H9 (cell line): ENCODE results near the gene CYP24A1. TPM values are rescaled to one million over a fixed set of nuclear protein-coding genes. Genes with fewer than 3 reads are reported as not detected.

Source experiments
- DNase-seq: peaks from one replicate; pipeline ENCODE4 v3.0.0-alpha.2; 2017
- H2AFZ ChIP-seq: one replicate; pipeline ENCODE4 v1.6.1; 2013; ENCODE audit warnings: mild to moderate bottlenecking, low read length, control low read depth, moderate library complexity
- H2AK5ac ChIP-seq: 2 replicates; pipeline ENCODE4 v1.6.1; 2013; ENCODE audit warnings: low read length, control low read depth, mixed read lengths; ENCODE audit not compliant: insufficient read length
- H2BK120ac ChIP-seq: one replicate; pipeline ENCODE4 v1.6.1; 2013; ENCODE audit warnings: low read depth, mild to moderate bottlenecking, low read length, control low read depth, inconsistent platforms; ENCODE audit not compliant: poor library complexity, severe bottlenecking
- H2BK12ac ChIP-seq: 2 replicates; pipeline ENCODE4 v1.6.1; 2013; ENCODE audit warnings: low read length, control low read depth, mixed read lengths, low read depth; ENCODE audit not compliant: insufficient read length
- H2BK15ac ChIP-seq: 2 replicates; pipeline ENCODE4 v1.6.1; 2013; ENCODE audit warnings: low read depth, low read length, control low read depth
- H2BK20ac ChIP-seq: one replicate; pipeline ENCODE4 v1.6.1; 2013; ENCODE audit warnings: low read depth, mild to moderate bottlenecking, low read length, control low read depth, inconsistent platforms; ENCODE audit not compliant: poor library complexity, severe bottlenecking
- H2BK5ac ChIP-seq: 2 replicates; pipeline ENCODE4 v1.6.1; 2013; ENCODE audit warnings: low read length, control low read depth, mixed read lengths; ENCODE audit not compliant: insufficient read length
- H3K14ac ChIP-seq: 2 replicates; pipeline ENCODE4 v1.6.1; 2013; ENCODE audit warnings: low read length, control low read depth; ENCODE audit not compliant: insufficient read depth
- H3K18ac ChIP-seq: 2 replicates; pipeline ENCODE4 v1.6.1; 2013; ENCODE audit warnings: low read depth, mild to moderate bottlenecking, mixed read lengths, low read length, control low read depth; ENCODE audit not compliant: insufficient read length
- H3K23ac ChIP-seq: 2 replicates; pipeline ENCODE4 v1.6.1; 2013; ENCODE audit warnings: low read length, control low read depth, mixed read lengths, low read depth; ENCODE audit not compliant: insufficient read length
- H3K23me2 ChIP-seq: 2 replicates; pipeline ENCODE4 v1.6.1; 2013; ENCODE audit warnings: low read depth, mild to moderate bottlenecking, mixed read lengths, low read length, control low read depth; ENCODE audit not compliant: insufficient read length, poor library complexity, severe bottlenecking
- H3K27ac ChIP-seq: 2 replicates; pipeline ENCODE4 v1.5.1; 2013; ENCODE audit warnings: low read length, control low read depth, mixed read lengths, low read depth; ENCODE audit not compliant: insufficient read length
- H3K27me3 ChIP-seq: 2 replicates; pipeline ENCODE4 v1.6.1; 2013; ENCODE audit warnings: low read length, control low read depth, inconsistent platforms; ENCODE audit not compliant: insufficient read depth
- H3K4ac ChIP-seq: 2 replicates; pipeline ENCODE4 v1.6.1; 2013; ENCODE audit warnings: low read depth, mild to moderate bottlenecking, control low read depth, inconsistent platforms, low read length, moderate library complexity
- H3K4me1 ChIP-seq: 2 replicates; pipeline ENCODE4 v1.6.1; 2013; ENCODE audit warnings: low read length, control low read depth, inconsistent platforms; ENCODE audit not compliant: insufficient read depth
- H3K4me2 ChIP-seq: 2 replicates; pipeline ENCODE4 v1.6.1; 2013; ENCODE audit warnings: low read length, control low read depth, mixed read lengths; ENCODE audit not compliant: insufficient read length, insufficient read depth
- H3K56ac ChIP-seq: 2 replicates; pipeline ENCODE4 v1.6.1; 2013; ENCODE audit warnings: low read depth, mild to moderate bottlenecking, mixed read lengths, low read length, control low read depth; ENCODE audit not compliant: insufficient read length
- H3K79me1 ChIP-seq: 2 replicates; pipeline ENCODE4 v1.6.1; 2013; ENCODE audit warnings: low read depth, mild to moderate bottlenecking, moderate library complexity, low read length, control low read depth, inconsistent platforms; ENCODE audit not compliant: insufficient read depth, poor library complexity, severe bottlenecking
- H3K79me2 ChIP-seq: 2 replicates; pipeline ENCODE4 v1.6.1; 2013; ENCODE audit warnings: low read length, control low read depth, inconsistent platforms; ENCODE audit not compliant: insufficient read depth
- H3K9ac ChIP-seq: 2 replicates; pipeline ENCODE4 v1.6.1; 2013; ENCODE audit warnings: low read length, control low read depth, mixed read lengths; ENCODE audit not compliant: insufficient read length; ENCODE audit errors: extremely low read depth
- H3K9me3 ChIP-seq: one replicate; pipeline ENCODE4 v1.6.1; 2013; ENCODE audit warnings: low read depth, low read length, inconsistent platforms; ENCODE audit not compliant: control insufficient read depth
- H3T11ph ChIP-seq: one replicate; pipeline ENCODE4 v1.6.1; 2013; ENCODE audit warnings: mild to moderate bottlenecking, low read length, control low read depth, inconsistent platforms
- H4K20me1 ChIP-seq: one replicate; pipeline ENCODE4 v1.6.1; 2013; ENCODE audit not compliant: control insufficient read depth, insufficient read length, insufficient read depth
- H4K5ac ChIP-seq: 2 replicates; pipeline ENCODE4 v1.6.1; 2013; ENCODE audit warnings: low read depth, mild to moderate bottlenecking, mixed read lengths, low read length, control low read depth; ENCODE audit not compliant: insufficient read length
- H4K8ac ChIP-seq: replicated peaks from 2 replicates; pipeline ENCODE4 v1.6.1; 2013; ENCODE audit warnings: low read length, control low read depth, mixed read lengths, low read depth; ENCODE audit not compliant: insufficient read length
- H4K91ac ChIP-seq: 2 replicates; pipeline ENCODE4 v1.6.1; 2013; ENCODE audit warnings: low read depth, mild to moderate bottlenecking, moderate library complexity, mixed read lengths, low read length, control low read depth; ENCODE audit not compliant: insufficient read length
- H3K27ac Mint-ChIP-seq, 3 experiments: 2 replicates in 2 of 3; 3 replicates in 1 of 3; pipeline ENCODE4 v1.8.0; 2020 to 2021; ENCODE audit warnings: mixed read lengths in 3 of 3, mild to moderate bottlenecking in 1 of 3, moderate library complexity in 1 of 3
- H3K27me3 Mint-ChIP-seq: 2 replicates; pipeline ENCODE4 v1.8.0; 2021; ENCODE audit warnings: low read depth, mild to moderate bottlenecking, moderate library complexity, mixed read lengths
- H3K36me3 Mint-ChIP-seq, 3 experiments: 2 replicates in 2 of 3; 3 replicates in 1 of 3; pipeline ENCODE4 v1.8.0; 2020 to 2021; ENCODE audit warnings: low read depth in 3 of 3, mixed read lengths in 3 of 3; ENCODE audit not compliant: insufficient read depth in 1 of 3
- H3K4me1 Mint-ChIP-seq, 2 experiments: 2 replicates each; pipeline ENCODE4 v1.8.0; 2020; ENCODE audit warnings: mixed read lengths in 2 of 2
- H3K4me3 Mint-ChIP-seq, 2 experiments: 2 replicates in 1 of 2; 3 replicates in 1 of 2; pipeline ENCODE4 v1.8.0; 2020 to 2021; ENCODE audit warnings: mild to moderate bottlenecking in 2 of 2, mixed read lengths in 2 of 2, moderate library complexity in 1 of 2
- H3K9me3 Mint-ChIP-seq, 2 experiments: 2 replicates in 1 of 2; 3 replicates in 1 of 2; pipeline ENCODE4 v1.8.0; 2020; ENCODE audit warnings: mild to moderate bottlenecking in 2 of 2, mixed read lengths in 2 of 2, moderate library complexity in 1 of 2
- CTCF ChIP-seq: fragments of 200-600 bp; sonication (generic); conservative IDR thresholded peaks from 3 replicates; pipeline ENCODE4 v1.8.0; 2021; ENCODE audit warnings: antibody characterized with exemption, mild to moderate bottlenecking
- WGBS: extraction: QIAGEN DNeasy Blood & Tissue Kit; methylation state at CpG from one replicate; pipeline ENCODE4 v1.1.7; 2013; ENCODE audit warnings: missing lambda C conversion rate, low lambda C conversion rate, mixed read lengths; ENCODE audit not compliant: insufficient read length; ENCODE audit errors: extremely low coverage; 5-methylcytosine and 5-hydroxymethylcytosine counted together
- total RNA-seq: library from RNA; stranded (reverse); gene quantifications from 2 replicates; pipeline ENCODE4 v1.2.1, GENCODE V29; 2021

Gene CYP24A1
- total RNA-seq, 1 experiment from 2014 or later = not detected

- Histone ChIP-seq H3K18ac (no peak overlapping the region), H3K14ac (no peak overlapping the region), H3K27me3 (no peaks in the 10 kb centered on the region), H4K5ac (no peak overlapping the region), H2BK12ac (no peak overlapping the region), H3K79me2 (no peaks in the 10 kb centered on the region), H3K4me2 (no peak overlapping the region), H4K91ac (no peak overlapping the region), H3T11ph (no peak overlapping the region), H2BK120ac (no peak overlapping the region), H4K20me1 (no peaks in the 10 kb centered on the region), H2BK5ac (no peak overlapping the region), H3K9me3 (no peaks in the 10 kb centered on the region), H2BK20ac (no peak overlapping the region), H3K23ac (no peak overlapping the region), H3K4me1 (peaks cover 5% of the 10 kb centered on the region; the same call in 1 of the 2 replicates), H4K8ac (no peak overlapping the region), H3K56ac (no peak overlapping the region), H3K9ac (no peak overlapping the region), H3K79me1 (no peaks in the 10 kb centered on the region), H3K27ac (no peak overlapping the region), H2BK15ac (no peak overlapping the region), H2AK5ac (no peak overlapping the region), H3K4ac (no peak overlapping the region), H2AFZ (no peak overlapping the region), H3K23me2 (no peaks in the 10 kb centered on the region)
- Mint-ChIP-seq H3K4me1 (peaks cover 35 to 43% of the 10 kb centered on the region in 2 experiments), H3K9me3 (no peaks in the 10 kb centered on the region), H3K4me3 (no peak overlapping the region), H3K27me3 (no peaks in the 10 kb centered on the region), H3K27ac (no peak overlapping the region), H3K36me3 (peaks cover 12 to 29% (median 27%) of the 10 kb centered on the region in 3 experiments; a peak in 6 of 7 replicates)
- DNase-seq = no peak
- TF ChIP-seq CTCF = no peak
- WGBS = no CpG with 5 or more reads among the region's 6 CpGs
Measured at GRCh38 chr20:54220722-54221121, 46.9 kb upstream of the CYP24A1 start.
